ENCODE results near the gene DERL3.

DNA sequence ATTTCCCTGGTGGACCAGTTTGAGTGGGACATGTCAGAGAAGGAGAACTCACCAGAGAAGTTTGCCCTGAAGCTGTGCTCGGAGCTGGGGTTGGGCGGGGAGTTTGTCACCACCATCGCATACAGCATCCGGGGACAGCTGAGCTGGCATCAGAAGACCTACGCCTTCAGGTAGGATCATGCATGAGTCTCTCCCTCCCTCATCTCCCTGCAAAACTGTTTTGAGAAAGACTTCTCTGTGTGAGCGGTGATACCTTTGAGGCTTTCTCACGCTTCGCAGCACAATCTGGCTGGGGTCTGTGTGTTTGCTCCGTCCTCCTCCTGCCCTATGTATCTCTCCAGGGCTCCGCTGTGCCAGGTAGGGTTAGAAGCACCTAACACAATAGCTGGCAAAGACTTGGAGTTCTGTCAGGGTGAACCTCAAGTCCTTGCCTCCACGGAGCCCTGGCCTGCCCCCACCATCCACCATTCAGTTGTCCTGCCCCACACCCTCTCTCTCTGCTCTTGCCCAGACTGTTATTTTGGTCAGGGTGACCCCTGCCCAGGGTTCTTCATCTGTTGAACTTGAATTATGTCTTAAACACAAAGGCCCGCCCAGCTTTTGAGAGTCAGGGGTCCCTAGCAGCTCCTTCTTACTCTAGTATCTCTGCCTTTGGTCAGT lies 13.4 kb downstream of the DERL3 start:
- TF ChIP-seq, protein P1, sequence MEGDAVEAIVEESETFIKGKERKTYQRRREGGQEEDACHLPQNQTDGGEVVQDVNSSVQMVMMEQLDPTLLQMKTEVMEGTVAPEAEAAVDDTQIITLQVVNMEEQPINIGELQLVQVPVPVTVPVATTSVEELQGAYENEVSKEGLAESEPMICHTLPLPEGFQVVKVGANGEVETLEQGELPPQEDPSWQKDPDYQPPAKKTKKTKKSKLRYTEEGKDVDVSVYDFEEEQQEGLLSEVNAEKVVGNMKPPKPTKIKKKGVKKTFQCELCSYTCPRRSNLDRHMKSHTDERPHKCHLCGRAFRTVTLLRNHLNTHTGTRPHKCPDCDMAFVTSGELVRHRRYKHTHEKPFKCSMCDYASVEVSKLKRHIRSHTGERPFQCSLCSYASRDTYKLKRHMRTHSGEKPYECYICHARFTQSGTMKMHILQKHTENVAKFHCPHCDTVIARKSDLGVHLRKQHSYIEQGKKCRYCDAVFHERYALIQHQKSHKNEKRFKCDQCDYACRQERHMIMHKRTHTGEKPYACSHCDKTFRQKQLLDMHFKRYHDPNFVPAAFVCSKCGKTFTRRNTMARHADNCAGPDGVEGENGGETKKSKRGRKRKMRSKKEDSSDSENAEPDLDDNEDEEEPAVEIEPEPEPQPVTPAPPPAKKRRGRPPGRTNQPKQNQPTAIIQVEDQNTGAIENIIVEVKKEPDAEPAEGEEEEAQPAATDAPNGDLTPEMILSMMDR (IDR thresholded peaks at IDR 0.05): no peak
- TF ChIP-seq POLR2AphosphoS5 (IDR thresholded peaks at IDR 0.05; ENCODE audit: low read depth, low read length) (no peak), SIN3A (IDR thresholded peaks at IDR 0.05; ENCODE audit: borderline replicate concordance, insufficient read depth, low read depth, low read length) (no peak), TCF7L2 (IDR thresholded peaks at IDR 0.05; ENCODE audit: low read depth, low read length) (no peak)
- TF ChIP-seq, protein P2, sequence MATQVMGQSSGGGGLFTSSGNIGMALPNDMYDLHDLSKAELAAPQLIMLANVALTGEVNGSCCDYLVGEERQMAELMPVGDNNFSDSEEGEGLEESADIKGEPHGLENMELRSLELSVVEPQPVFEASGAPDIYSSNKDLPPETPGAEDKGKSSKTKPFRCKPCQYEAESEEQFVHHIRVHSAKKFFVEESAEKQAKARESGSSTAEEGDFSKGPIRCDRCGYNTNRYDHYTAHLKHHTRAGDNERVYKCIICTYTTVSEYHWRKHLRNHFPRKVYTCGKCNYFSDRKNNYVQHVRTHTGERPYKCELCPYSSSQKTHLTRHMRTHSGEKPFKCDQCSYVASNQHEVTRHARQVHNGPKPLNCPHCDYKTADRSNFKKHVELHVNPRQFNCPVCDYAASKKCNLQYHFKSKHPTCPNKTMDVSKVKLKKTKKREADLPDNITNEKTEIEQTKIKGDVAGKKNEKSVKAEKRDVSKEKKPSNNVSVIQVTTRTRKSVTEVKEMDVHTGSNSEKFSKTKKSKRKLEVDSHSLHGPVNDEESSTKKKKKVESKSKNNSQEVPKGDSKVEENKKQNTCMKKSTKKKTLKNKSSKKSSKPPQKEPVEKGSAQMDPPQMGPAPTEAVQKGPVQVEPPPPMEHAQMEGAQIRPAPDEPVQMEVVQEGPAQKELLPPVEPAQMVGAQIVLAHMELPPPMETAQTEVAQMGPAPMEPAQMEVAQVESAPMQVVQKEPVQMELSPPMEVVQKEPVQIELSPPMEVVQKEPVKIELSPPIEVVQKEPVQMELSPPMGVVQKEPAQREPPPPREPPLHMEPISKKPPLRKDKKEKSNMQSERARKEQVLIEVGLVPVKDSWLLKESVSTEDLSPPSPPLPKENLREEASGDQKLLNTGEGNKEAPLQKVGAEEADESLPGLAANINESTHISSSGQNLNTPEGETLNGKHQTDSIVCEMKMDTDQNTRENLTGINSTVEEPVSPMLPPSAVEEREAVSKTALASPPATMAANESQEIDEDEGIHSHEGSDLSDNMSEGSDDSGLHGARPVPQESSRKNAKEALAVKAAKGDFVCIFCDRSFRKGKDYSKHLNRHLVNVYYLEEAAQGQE (IDR thresholded peaks at IDR 0.05; ENCODE audit: insufficient read depth in 1 of 2, low read depth in 2 of 2, low read length in 1 of 2): no peak
